ENCODE data around the gene OSBPL10.

OSBPL10 gene

GRCh38 chr3:31848911-31849310 is 132.2 kb downstream of the OSBPL10 start:
- DNase-seq (ENCODE audit: low spot score), result no peak

- no peak for DNase-seq (ENCODE audit: low spot score)
These were observed 132.8 kb downstream of the OSBPL10 start for GRCh38 chr3:31848163-31848818.

GRCh38 chr3:31847760-31848159 is 133.3 kb downstream of the OSBPL10 start:
- DNase-seq (ENCODE audit: low spot score), result no peak

- no peak for DNase-seq (ENCODE audit: low spot score)
These were observed 139.5 kb downstream of the OSBPL10 start for GRCh38 chr3:31841515-31841914.

- DNase-seq (ENCODE audit: low spot score), result no peak
These were observed 140.8 kb downstream of the OSBPL10 start for GRCh38 chr3:31840252-31840651.

- no peak for DNase-seq (ENCODE audit: low spot score)
These were observed 141.7 kb downstream of the OSBPL10 start for GRCh38 chr3:31839144-31839917.

GRCh38 chr3:31836131-31837075 is 144.7 kb downstream of the OSBPL10 start:
- no peak for DNase-seq (ENCODE audit: low spot score)

- DNase-seq (ENCODE audit: low spot score), result no peak
These were observed 147.5 kb downstream of the OSBPL10 start for GRCh38 chr3:31833391-31834190.

GRCh38 chr3:31832551-31832950 is 148.5 kb downstream of the OSBPL10 start:
- DNase-seq (ENCODE audit: low spot score), result no peak

GRCh38 chr3:31831591-31831990 is 149.5 kb downstream of the OSBPL10 start:
- no peak for DNase-seq (ENCODE audit: low spot score)

- no peak for DNase-seq (ENCODE audit: low spot score)
These were observed 151.1 kb downstream of the OSBPL10 start for GRCh38 chr3:31829826-31830426.

- DNase-seq (ENCODE audit: low spot score), result no peak
These were observed 152.1 kb downstream of the OSBPL10 start for GRCh38 chr3:31829010-31829409.

GRCh38 chr3:31828007-31828406 is 153.1 kb downstream of the OSBPL10 start:
- DNase-seq (ENCODE audit: low spot score), result no peak

- DNase-seq (ENCODE audit: low spot score), result no peak
These were observed 157.9 kb downstream of the OSBPL10 start for GRCh38 chr3:31823184-31823583.

GRCh38 chr3:31821118-31821517 is 159.9 kb downstream of the OSBPL10 start:
- DNase-seq (ENCODE audit: low spot score), result no peak

GRCh38 chr3:31819441-31819840 is 161.6 kb downstream of the OSBPL10 start:
- no peak for DNase-seq (ENCODE audit: low spot score)

- DNase-seq (ENCODE audit: low spot score), result no peak
These were observed 163.6 kb downstream of the OSBPL10 start for GRCh38 chr3:31817411-31817966.

GRCh38 chr3:31815631-31816440 is 165.2 kb downstream of the OSBPL10 start:
- no peak for DNase-seq (ENCODE audit: low spot score)

GRCh38 chr3:31815006-31815405 is 166.1 kb downstream of the OSBPL10 start:
- DNase-seq (ENCODE audit: low spot score), result no peak

GRCh38 chr3:31813686-31814085 is 167.4 kb downstream of the OSBPL10 start:
- no peak for DNase-seq (ENCODE audit: low spot score)
